Hepatocyte (in vitro differentiated cells): ENCODE measurements around the gene ADGRD2.

Source experiments
- CTCF ChIP-seq: fragments of 200-600 bp; sonication (generic); IDR thresholded peaks from 2 replicates; pipeline ENCODE4 v1.5.1; 2016; ENCODE audit warnings: antibody characterized with exemption, mild to moderate bottlenecking; ENCODE audit not compliant: poor library complexity
- EZH2 ChIP-seq: fragments of 200-600 bp; sonication (generic); IDR thresholded peaks from 2 replicates; pipeline ENCODE4 v1.6.1; 2016; ENCODE audit warnings: antibody characterized with exemption, mild to moderate bottlenecking, borderline replicate concordance
- EZH2phosphoT487 ChIP-seq: fragments of 200-600 bp; sonication (generic); IDR thresholded peaks from one replicate; pipeline ENCODE4 v1.6.1; 2018; ENCODE audit warnings: antibody characterized with exemption, mild to moderate bottlenecking, low read depth, moderate library complexity; ENCODE audit not compliant: unreplicated experiment, severe bottlenecking

GRCh38 chr9:124527781-124528180 is 77.5 kb downstream of the ADGRD2 start:
- TF ChIP-seq CTCF = no peak
- TF ChIP-seq EZH2 = no peak
- no peak for TF ChIP-seq EZH2phosphoT487
